GM12865 (cell line): ENCODE measurements around the gene IFNGR1.

Source experiments
- DNase-seq: peaks from one replicate; pipeline ENCODE4 v3.0.0; 2010; ENCODE audit warnings: low read depth
- H3K4me3 ChIP-seq: 2 replicates; pipeline ENCODE4 v1.5.1; 2011; ENCODE audit warnings: mild to moderate bottlenecking, low read depth, low read length, control low read depth
- CTCF ChIP-seq: IDR thresholded peaks from 2 replicates; pipeline ENCODE4 v1.5.1; 2011; ENCODE audit warnings: low read length, control low read depth, low read depth, inconsistent platforms; ENCODE audit not compliant: insufficient read depth; ENCODE audit errors: missing control alignments

IFNGR1 gene

GRCh38 chr6:137159912-137160311 lies 59.3 kb downstream of the IFNGR1 start:
- no peak overlapping the region for H3K4me3 ChIP-seq
- DNase-seq = no peak
- no peak for TF ChIP-seq CTCF

- DNase-seq = no peak
- no peak overlapping the region for H3K4me3 ChIP-seq
- no peak for TF ChIP-seq CTCF
Observed at GRCh38 chr6:137157601-137158000, 61.6 kb downstream of the IFNGR1 start.

- no peak for DNase-seq
- H3K4me3 ChIP-seq = no peak overlapping the region
- no peak for TF ChIP-seq CTCF
Observed at GRCh38 chr6:137156650-137157049, 62.5 kb downstream of the IFNGR1 start.

- peak; percentile 59 for DNase-seq
- H3K4me3 ChIP-seq = no peak overlapping the region
- no peak for TF ChIP-seq CTCF
Observed at GRCh38 chr6:137155830-137156229, 63.4 kb downstream of the IFNGR1 start.

GRCh38 chr6:137150072-137150471 lies 69.1 kb downstream of the IFNGR1 start:
- no peak overlapping the region for H3K4me3 ChIP-seq
- TF ChIP-seq CTCF = no peak
- DNase-seq = no peak

GRCh38 chr6:137149035-137149393 lies 70.2 kb downstream of the IFNGR1 start:
- no peak overlapping the region for H3K4me3 ChIP-seq
- TF ChIP-seq CTCF = no peak
- no peak for DNase-seq

GRCh38 chr6:137148306-137149034 lies 70.7 kb downstream of the IFNGR1 start:
- TF ChIP-seq CTCF = no peak
- H3K4me3 ChIP-seq = no peak overlapping the region
- no peak for DNase-seq
